H1 (cell line): Measurements from ENCODE around the gene NR2C2AP. TPM values are rescaled to one million over a fixed set of nuclear protein-coding genes. Genes with fewer than 3 reads are reported as not detected.

Experiments
- CTCF ChIA-PET: fragments of 300-600 bp; sonication (Branson Sonifier 250); formaldehyde crosslinking; loops from one replicate; lab custom pipeline; 2021; ENCODE audit not compliant: partially characterized antibody; lab: Charles Lee
- POLR2A ChIA-PET: fragments of 300-600 bp; sonication (Branson Sonifier 250); formaldehyde crosslinking; loops from one replicate; lab custom pipeline; 2021; ENCODE audit warnings: inconsistent platforms; ENCODE audit not compliant: partially characterized antibody; lab: Charles Lee
- DNase-seq, 2 experiments: peaks; one replicate each; pipeline versions ENCODE4 v3.0.0 to v3.0.0-alpha.2; 2010 to 2022; ENCODE audit warnings: low spot score in 2 of 2, low read depth in 1 of 2, mixed read lengths in 1 of 2
- FAIRE-seq: peaks from 2 replicates; lab custom pipeline; 2011; peaks lifted over from hg19 to GRCh38; lab: Jason Lieb, UNC
- H2AFZ ChIP-seq: 2 replicates; pipeline ENCODE4 v1.8.1; 2012; ENCODE audit warnings: low read length, inconsistent platforms
- H2AK5ac ChIP-seq: 2 replicates; pipeline ENCODE4 v1.6.1; 2013; ENCODE audit warnings: low read depth, low read length
- H2BK120ac ChIP-seq: replicated peaks from 2 replicates; pipeline ENCODE3; 2013; ENCODE audit warnings: low read depth, low read length, inconsistent platforms
- H2BK12ac ChIP-seq: 2 replicates; pipeline ENCODE4 v1.6.1; 2013; ENCODE audit warnings: low read depth, low read length
- H2BK15ac ChIP-seq: 2 replicates; pipeline ENCODE4 v1.6.1; 2013; ENCODE audit warnings: low read length
- H2BK20ac ChIP-seq: 2 replicates; pipeline ENCODE4 v1.6.1; 2013; ENCODE audit warnings: low read length
- H2BK5ac ChIP-seq: 2 replicates; pipeline ENCODE4 v1.6.1; 2013; ENCODE audit warnings: low read depth, low read length
- H3K14ac ChIP-seq: 2 replicates; pipeline ENCODE4 v1.6.1; 2013; ENCODE audit warnings: inconsistent platforms; ENCODE audit not compliant: insufficient read length
- H3K18ac ChIP-seq: 2 replicates; pipeline ENCODE4 v1.6.1; 2013; ENCODE audit warnings: low read length; ENCODE audit errors: extremely low read depth
- H3K23ac ChIP-seq: 2 replicates; pipeline ENCODE4 v1.6.1; 2013; ENCODE audit warnings: inconsistent platforms; ENCODE audit not compliant: insufficient read length
- H3K23me2 ChIP-seq: 2 replicates; pipeline ENCODE4 v1.6.1; 2013; ENCODE audit warnings: low read depth, low read length
- H3K27ac ChIP-seq: 2 replicates; pipeline ENCODE4 v1.6.1; 2011; ENCODE audit warnings: low read depth, low read length, inconsistent platforms
- H3K27me3 ChIP-seq, 4 experiments: replicated peaks in 1 of 4; 1 replicate in 1 of 4; 2 replicates in 3 of 4; pipeline versions ENCODE4 v1.6.1 to v1.8.1; 2011 to 2013; ENCODE audit warnings: low read length in 3 of 4, mild to moderate bottlenecking in 3 of 4, inconsistent platforms in 2 of 4, mixed read lengths in 2 of 4, moderate library complexity in 1 of 4; ENCODE audit not compliant: control insufficient read depth in 3 of 4, insufficient read depth in 3 of 4; ENCODE audit errors: extremely low read depth in 1 of 4
- H3K36me3 ChIP-seq, 4 experiments: 2 replicates each; pipeline versions ENCODE4 v1.6.1 to v1.8.1; 2011 to 2013; ENCODE audit warnings: mild to moderate bottlenecking in 4 of 4, low read length in 3 of 4, moderate library complexity in 2 of 4, control low read depth in 1 of 4, inconsistent platforms in 1 of 4; ENCODE audit not compliant: insufficient read depth in 4 of 4, control insufficient read depth in 2 of 4
- H3K4ac ChIP-seq: replicated peaks from 2 replicates; pipeline ENCODE3; 2013; ENCODE audit warnings: low read length, low read depth, mixed read lengths, inconsistent platforms; ENCODE audit not compliant: insufficient read length
- H3K4me1 ChIP-seq, 4 experiments: replicated peaks in 1 of 4; 1 replicate in 1 of 4; 2 replicates in 3 of 4; pipeline versions ENCODE4 v1.6.1 to v1.8.1; 2011 to 2013; ENCODE audit warnings: low read length in 3 of 4, inconsistent platforms in 2 of 4, mixed read lengths in 1 of 4; ENCODE audit not compliant: insufficient read depth in 4 of 4, control insufficient read depth in 3 of 4
- H3K4me2 ChIP-seq, 2 experiments: 2 replicates each; pipeline versions ENCODE4 v1.6.1 to v1.8.1; 2011 to 2013; ENCODE audit warnings: low read depth in 2 of 2, low read length in 2 of 2, control low read depth in 1 of 2, inconsistent platforms in 1 of 2, mild to moderate bottlenecking in 1 of 2; ENCODE audit not compliant: insufficient read depth in 1 of 2
- H3K4me3 ChIP-seq, 4 experiments: fragments of 200-600, 300-600 bp in 1 of 4; sonication (generic), shearing (Covaris generic), sonication (Bioruptor Twin) in 1 of 4; 2 replicates each; pipeline versions ENCODE4 v1.5.1 to v1.8.1; 2011 to 2016; ENCODE audit warnings: low read length in 4 of 4, low read depth in 3 of 4, control low read depth in 2 of 4, inconsistent platforms in 2 of 4, mild to moderate bottlenecking in 2 of 4, mixed read lengths in 1 of 4, moderate library complexity in 1 of 4; ENCODE audit not compliant: insufficient read depth in 2 of 4; ENCODE audit errors: extremely low read depth in 1 of 4
- H3K56ac ChIP-seq: replicated peaks from 2 replicates; pipeline ENCODE3; 2013; ENCODE audit warnings: low read depth, mild to moderate bottlenecking, mixed read lengths, low read length, inconsistent platforms; ENCODE audit not compliant: insufficient read length
- H3K79me1 ChIP-seq: 2 replicates; pipeline ENCODE4 v1.6.1; 2013; ENCODE audit warnings: low read depth, low read length, control low read depth
- H3K79me2 ChIP-seq, 2 experiments: 2 replicates each; pipeline versions ENCODE4 v1.6.1 to v1.8.1; 2012 to 2013; ENCODE audit warnings: low read length in 2 of 2, mild to moderate bottlenecking in 2 of 2, inconsistent platforms in 1 of 2; ENCODE audit not compliant: insufficient read depth in 2 of 2, control insufficient read depth in 1 of 2
- H3K9ac ChIP-seq, 4 experiments: replicated peaks in 1 of 4; 1 replicate in 1 of 4; 2 replicates in 3 of 4; pipeline versions ENCODE4 v1.6.1 to v1.8.1; 2011 to 2013; ENCODE audit warnings: low read depth in 3 of 4, low read length in 3 of 4, control low read depth in 2 of 4, mild to moderate bottlenecking in 2 of 4, moderate library complexity in 2 of 4, inconsistent platforms in 1 of 4; ENCODE audit errors: extremely low read depth in 1 of 4
- H3K9me3 ChIP-seq, 2 experiments: 2 replicates each; pipeline versions ENCODE4 v1.6.1 to v1.8.1; 2012 to 2013; ENCODE audit warnings: mild to moderate bottlenecking in 2 of 2, moderate library complexity in 2 of 2, control low read depth in 1 of 2, inconsistent platforms in 1 of 2, low read depth in 1 of 2, low read length in 1 of 2, mixed read lengths in 1 of 2; ENCODE audit not compliant: insufficient read depth in 2 of 2
- H4K20me1 ChIP-seq, 2 experiments: replicated peaks in 1 of 2; 2 replicates each; pipeline versions ENCODE3 to v1.8.1; 2011 to 2013; ENCODE audit warnings: inconsistent platforms in 2 of 2, low read length in 2 of 2, mild to moderate bottlenecking in 1 of 2; ENCODE audit not compliant: insufficient read depth in 2 of 2, control insufficient read depth in 1 of 2
- H4K5ac ChIP-seq: 2 replicates; pipeline ENCODE4 v1.6.1; 2013; ENCODE audit warnings: low read length, low read depth, mixed read lengths, inconsistent platforms; ENCODE audit not compliant: insufficient read length
- H4K8ac ChIP-seq: 2 replicates; pipeline ENCODE4 v1.8.0; 2013; ENCODE audit warnings: mild to moderate bottlenecking, moderate library complexity, low read length, inconsistent platforms; ENCODE audit not compliant: insufficient read depth; ENCODE audit errors: extremely low read depth
- H4K91ac ChIP-seq: replicated peaks from 2 replicates; pipeline ENCODE3; 2013; ENCODE audit warnings: low read length, mixed read lengths, inconsistent platforms; ENCODE audit not compliant: insufficient read length
- HDAC2 ChIP-seq, 2 experiments: fragments of 300-600 bp in 1 of 2; sonication (generic) in 1 of 2; IDR thresholded peaks; 2 replicates each; pipeline ENCODE4 v1.6.1; 2011 to 2012; ENCODE audit warnings: low read depth in 2 of 2, low read length in 2 of 2, mild to moderate bottlenecking in 2 of 2, moderate library complexity in 2 of 2, borderline replicate concordance in 1 of 2, inconsistent platforms in 1 of 2
- KDM1A ChIP-seq: fragments of 200-600, 300-600 bp; sonication (generic); IDR thresholded peaks from 2 replicates; pipeline ENCODE4 v1.7.1; 2016; ENCODE audit warnings: mild to moderate bottlenecking, low read length, borderline replicate concordance
- KDM4A ChIP-seq: IDR thresholded peaks from one replicate; pipeline ENCODE4 v1.7.1; 2012; ENCODE audit warnings: low read depth, mild to moderate bottlenecking, moderate library complexity, low read length, inconsistent platforms; ENCODE audit not compliant: severe bottlenecking
- POLR2AphosphoS5 ChIP-seq: IDR thresholded peaks from 2 replicates; pipeline ENCODE4 v1.6.1; 2011; ENCODE audit warnings: low read depth, low read length
- RXRA ChIP-seq: IDR thresholded peaks from 2 replicates; pipeline ENCODE4 v1.6.1; 2011; ENCODE audit warnings: low read depth, mild to moderate bottlenecking, low read length, moderate library complexity; ENCODE audit not compliant: insufficient read depth
- SAP30 ChIP-seq: fragments of 300-600 bp; sonication (generic); IDR thresholded peaks from 2 replicates; pipeline ENCODE4 v1.7.1; 2012; ENCODE audit warnings: low read length, moderate library complexity, mild to moderate bottlenecking, inconsistent platforms; ENCODE audit not compliant: insufficient read depth, insufficient replicate concordance
- SUZ12 ChIP-seq: fragments of 200-600 bp; sonication (generic); IDR thresholded peaks from 2 replicates; pipeline ENCODE4 v1.6.1; 2012; ENCODE audit warnings: mild to moderate bottlenecking, inconsistent platforms, low read length, moderate library complexity, mixed read lengths
- TAF1 ChIP-seq: IDR thresholded peaks from 2 replicates; pipeline ENCODE4 v1.6.1; 2011; ENCODE audit warnings: mild to moderate bottlenecking, low read depth, low read length
- TAF7 ChIP-seq: optimal IDR thresholded peaks from 2 replicates; pipeline ENCODE3; 2011; ENCODE audit warnings: low read depth, mild to moderate bottlenecking, inconsistent platforms, low read length, moderate library complexity, borderline replicate concordance
- WGBS, 2 experiments: shearing (Covaris generic) in 1 of 2; methylation state at CpG; one replicate each; pipeline versions ENCODE4 v1.1.6 to v1.1.7; 2013 to 2015; ENCODE audit warnings: low lambda C conversion rate in 2 of 2, mixed read lengths in 2 of 2, inconsistent platforms in 1 of 2, low coverage in 1 of 2, missing lambda C conversion rate in 1 of 2; ENCODE audit not compliant: insufficient replicate concordance in 2 of 2, insufficient coverage in 1 of 2, insufficient read length in 1 of 2; ENCODE audit errors: extremely low coverage in 1 of 2, missing lambda C conversion rate in 1 of 2; 5-methylcytosine and 5-hydroxymethylcytosine counted together
- polyA plus RNA-seq, 7 experiments: library from polyadenylated mRNA; depleted of rRNA in 3 of 7; stranded (reverse) in 5 of 7; unstranded in 2 of 7; fragments of >200 nt in 5 of 7; fragments of 200-250 nt in 2 of 7; gene quantifications; 1 replicate in 5 of 7; 2 replicates in 1 of 7; 4 replicates in 1 of 7; pipeline versions ENCODE4 v1.2.1 to v1.2.3, GENCODE V29; 2011 to 2013; ENCODE audit warnings: missing spikeins in 2 of 7, mixed read lengths in 2 of 7
- total RNA-seq: library from RNA; stranded (reverse); fragmentation: NEBNext Ultra II Directional; extraction: Animal tissue kit (Norgen Biotek cat#: 25700); gene quantifications from 2 replicates; pipeline ENCODE4 v1.2.1, GENCODE V29; 2021
- TF ChIP-seq, protein P1 (sequence below): IDR thresholded peaks from 2 replicates; pipeline ENCODE4 v1.6.1; 2012; ENCODE audit warnings: inconsistent platforms
- TF ChIP-seq, protein P2 (sequence below): IDR thresholded peaks from 2 replicates; pipeline ENCODE4 v1.6.1; 2012; ENCODE audit warnings: inconsistent platforms

Gene NR2C2AP
- total and polyA plus RNA-seq, 2 of the 8 experiments (the other 6 are each of a cell fraction or from before 2014, with no cell fraction given), result 16.4 to 20.5 TPM

DNA sequence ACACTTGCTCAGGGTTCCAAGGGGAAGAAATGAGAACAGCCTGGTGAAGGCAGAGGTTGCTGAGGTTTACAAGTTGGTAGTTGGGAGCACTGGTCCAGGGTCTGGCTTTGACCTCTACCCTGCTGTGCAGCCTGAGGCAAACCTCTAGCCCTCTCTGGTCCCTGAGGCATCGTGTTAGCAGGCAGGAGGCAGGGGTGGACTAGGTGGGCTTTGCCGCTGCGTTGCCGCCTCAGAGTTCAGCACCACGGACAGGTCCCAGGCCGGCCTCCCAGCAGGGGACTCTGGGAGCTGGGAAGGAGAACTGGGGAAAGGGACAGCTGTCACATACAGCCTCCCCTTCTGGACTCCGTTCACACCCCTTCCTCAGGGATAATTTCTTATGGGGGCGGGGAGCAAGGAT lies 11.7 kb upstream of the NR2C2AP start:
- H3K23ac ChIP-seq, result no peak overlapping the region
- no peak overlapping the region for H3K4ac ChIP-seq
- peaks cover 3 to 14% of the 10 kb centered on the region in 2 experiments for H4K20me1 ChIP-seq
- no peaks in the 10 kb centered on the region for H3K79me1 ChIP-seq
- no peak overlapping the region for H2AFZ ChIP-seq
- no peak overlapping the region for H2BK5ac ChIP-seq
- H3K4me3 ChIP-seq, result no peak overlapping the region
- no peak overlapping the region for H2BK20ac ChIP-seq
- H3K18ac ChIP-seq, result no peak overlapping the region
- H3K27me3 ChIP-seq, result peaks cover 11 to 35% (median 30%) of the 10 kb centered on the region in 4 experiments
- 7% methylated on average over 7 of the region's 8 CpGs; no CpG with 5 or more reads in 1 of the 2 experiments for WGBS, 2 experiments
- H2BK15ac ChIP-seq, result no peak overlapping the region
- H3K4me1 ChIP-seq, result peaks cover 0 to 16% (median 10%) of the 10 kb centered on the region in 4 experiments; a peak in 6 of 7 replicates
- H4K8ac ChIP-seq, result no peak overlapping the region
- H3K27ac ChIP-seq, result no peak overlapping the region
- no peaks in the 10 kb centered on the region for H3K9me3 ChIP-seq
- peaks cover 3% of the 10 kb centered on the region; the same call in 1 of the 2 replicates for H3K23me2 ChIP-seq
- no peak overlapping the region for H4K91ac ChIP-seq
- no peaks in the 10 kb centered on the region for H3K36me3 ChIP-seq
- ChIA-PET CTCF (interaction anchor here (0.9 to 3.3 kb wide), 4 partner anchors 10 to 99 kb away, joined by 3 to 16 read pairs (median 4); no protein-coding TSS in a partner anchor), POLR2A (interaction anchor here (1.0 to 7.4 kb wide), 4 partner anchors 10 to 44 kb away, joined by 4 to 45 read pairs (median 6); partner anchors contain the start of genes BORCS8, NR2C2AP and RFXANK)
- H2AK5ac ChIP-seq, result no peak overlapping the region
- no peak overlapping the region for H3K14ac ChIP-seq
- no peak overlapping the region for H3K4me2 ChIP-seq
- no peak overlapping the region for H4K5ac ChIP-seq
- H3K79me2 ChIP-seq, result no peaks in the 10 kb centered on the region
- no peak overlapping the region for H3K9ac ChIP-seq
- peak; percentile 82 for FAIRE-seq
- no peak overlapping the region for H3K56ac ChIP-seq
- H2BK12ac ChIP-seq, result no peak overlapping the region
- DNase-seq, result peak in 1 of 2 experiments; percentile 100
- H2BK120ac ChIP-seq, result no peak overlapping the region
- TF ChIP-seq TAF7 (peak; percentile 28), TAF1 (no peak), HDAC2 (IDR thresholded peaks at IDR 0.05; ENCODE audit: borderline replicate concordance in 1 of 2, low read depth in 2 of 2, low read length in 2 of 2) (peak in 1 of 2 experiments; percentile 85; a peak in 2 of 4 replicates), RXRA (no peak), POLR2AphosphoS5 (no peak), SUZ12 (no peak), KDM1A (peak; percentile 94; the same call in 1 of the 2 replicates), SAP30 (peak; percentile 82), KDM4A (no peak)
- TF ChIP-seq, protein P1, sequence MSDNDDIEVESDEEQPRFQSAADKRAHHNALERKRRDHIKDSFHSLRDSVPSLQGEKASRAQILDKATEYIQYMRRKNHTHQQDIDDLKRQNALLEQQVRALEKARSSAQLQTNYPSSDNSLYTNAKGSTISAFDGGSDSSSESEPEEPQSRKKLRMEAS, result peak; percentile 73; the same call in 1 of the 2 replicates
- TF ChIP-seq, protein P2, sequence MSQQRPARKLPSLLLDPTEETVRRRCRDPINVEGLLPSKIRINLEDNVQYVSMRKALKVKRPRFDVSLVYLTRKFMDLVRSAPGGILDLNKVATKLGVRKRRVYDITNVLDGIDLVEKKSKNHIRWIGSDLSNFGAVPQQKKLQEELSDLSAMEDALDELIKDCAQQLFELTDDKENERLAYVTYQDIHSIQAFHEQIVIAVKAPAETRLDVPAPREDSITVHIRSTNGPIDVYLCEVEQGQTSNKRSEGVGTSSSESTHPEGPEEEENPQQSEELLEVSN, result peak; percentile 47; the same call in 1 of the 2 replicates
